ENCODE results near the gene AGAP3.
A peak's percentile ranks its signal among the peaks of the same experiment; 100 is the strongest.

Gene AGAP3

GRCh38 chr7:151110941-151111645 lies 24.8 kb downstream of the AGAP3 start:
- DNase-seq = peak; percentile 88

- DNase-seq = peak; percentile 19
Measured at GRCh38 chr7:151113344-151114150, 27.3 kb downstream of the AGAP3 start.

DNA sequence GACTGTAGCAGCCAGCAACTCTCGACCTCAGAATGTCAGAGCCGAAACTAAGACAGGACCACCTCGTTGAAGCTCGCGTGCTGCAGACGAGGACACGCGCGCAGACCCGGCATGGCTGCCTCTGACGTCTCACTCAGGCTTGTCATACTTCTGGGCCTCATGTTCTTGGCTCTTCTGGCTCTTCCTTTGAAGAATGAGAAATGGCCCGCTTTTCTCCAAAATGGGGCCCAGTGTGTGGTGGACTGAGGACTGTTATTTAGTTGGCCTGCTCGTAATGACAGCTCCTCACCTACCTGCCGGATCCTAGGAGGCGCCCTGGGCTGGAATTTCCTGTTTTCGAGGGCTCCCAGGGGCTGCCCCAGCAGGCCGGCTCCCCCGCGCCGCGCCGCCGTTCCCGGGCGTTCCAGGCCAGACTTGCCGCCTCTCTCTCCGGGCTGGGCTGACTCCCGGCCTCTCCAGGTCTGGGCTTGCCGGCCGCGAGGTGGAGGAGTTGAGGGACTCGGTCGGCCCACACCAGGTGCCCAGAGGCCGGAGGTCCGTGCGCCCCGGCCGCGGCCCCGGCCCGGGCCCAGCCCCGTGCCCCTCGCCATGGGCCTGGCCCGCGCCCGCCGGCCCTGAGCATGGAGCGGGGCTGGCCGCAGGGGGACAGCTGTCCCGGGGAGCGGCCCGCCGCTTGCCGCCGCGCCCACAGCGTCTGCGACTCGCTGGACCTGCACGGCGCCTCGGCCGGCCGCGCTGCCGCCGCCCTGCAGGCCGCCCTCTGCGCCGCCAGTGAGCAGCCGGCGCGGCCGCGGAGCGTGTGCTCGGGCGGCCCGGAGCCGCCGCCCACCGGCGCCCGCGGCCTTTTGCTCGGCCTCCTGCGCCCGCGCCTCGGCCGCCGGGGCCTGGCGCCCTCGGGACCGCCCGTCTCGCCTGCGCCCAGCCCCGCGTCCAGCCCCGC lies 28.1 kb downstream of the AGAP3 start:
- peak; percentile 54 for DNase-seq

- peak; percentile 66 for DNase-seq
Measured at GRCh38 chr7:151115121-151115835, 29.0 kb downstream of the AGAP3 start.

DNA sequence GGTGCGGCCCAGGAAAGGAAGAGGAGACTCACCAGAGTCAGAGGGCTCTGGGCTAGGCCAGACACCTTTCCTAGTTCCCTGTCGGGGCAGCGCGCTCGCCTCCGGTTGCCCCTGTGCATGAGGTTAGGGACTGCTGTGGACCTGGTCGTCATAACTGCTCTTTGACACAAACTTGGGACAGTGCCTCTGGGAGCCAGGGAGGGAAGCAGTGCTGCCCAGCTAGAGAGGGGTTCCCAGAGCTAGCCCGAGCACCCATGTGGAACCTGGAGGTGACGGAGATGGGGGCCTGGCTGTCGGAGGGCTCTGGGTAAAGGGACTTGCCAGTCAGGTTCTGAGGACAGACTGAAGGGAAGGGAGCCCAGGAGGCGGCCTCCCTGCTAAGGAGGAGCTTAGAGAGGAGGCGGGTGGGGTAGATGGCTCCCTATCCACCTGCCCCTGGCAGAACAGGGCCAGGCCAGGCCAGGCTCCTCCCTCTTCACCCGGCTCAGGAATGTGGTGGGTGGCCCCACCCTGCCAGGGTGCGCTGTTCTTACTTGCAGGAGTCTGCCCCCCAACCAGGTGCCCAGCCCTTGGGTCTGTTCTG lies 29.7 kb downstream of the AGAP3 start:
- DNase-seq = peak; percentile 24

- no peak for DNase-seq
Measured at GRCh38 chr7:151116603-151117440, 30.5 kb downstream of the AGAP3 start.

GRCh38 chr7:151117565-151117964 lies 31.3 kb downstream of the AGAP3 start:
- DNase-seq = no peak

DNA sequence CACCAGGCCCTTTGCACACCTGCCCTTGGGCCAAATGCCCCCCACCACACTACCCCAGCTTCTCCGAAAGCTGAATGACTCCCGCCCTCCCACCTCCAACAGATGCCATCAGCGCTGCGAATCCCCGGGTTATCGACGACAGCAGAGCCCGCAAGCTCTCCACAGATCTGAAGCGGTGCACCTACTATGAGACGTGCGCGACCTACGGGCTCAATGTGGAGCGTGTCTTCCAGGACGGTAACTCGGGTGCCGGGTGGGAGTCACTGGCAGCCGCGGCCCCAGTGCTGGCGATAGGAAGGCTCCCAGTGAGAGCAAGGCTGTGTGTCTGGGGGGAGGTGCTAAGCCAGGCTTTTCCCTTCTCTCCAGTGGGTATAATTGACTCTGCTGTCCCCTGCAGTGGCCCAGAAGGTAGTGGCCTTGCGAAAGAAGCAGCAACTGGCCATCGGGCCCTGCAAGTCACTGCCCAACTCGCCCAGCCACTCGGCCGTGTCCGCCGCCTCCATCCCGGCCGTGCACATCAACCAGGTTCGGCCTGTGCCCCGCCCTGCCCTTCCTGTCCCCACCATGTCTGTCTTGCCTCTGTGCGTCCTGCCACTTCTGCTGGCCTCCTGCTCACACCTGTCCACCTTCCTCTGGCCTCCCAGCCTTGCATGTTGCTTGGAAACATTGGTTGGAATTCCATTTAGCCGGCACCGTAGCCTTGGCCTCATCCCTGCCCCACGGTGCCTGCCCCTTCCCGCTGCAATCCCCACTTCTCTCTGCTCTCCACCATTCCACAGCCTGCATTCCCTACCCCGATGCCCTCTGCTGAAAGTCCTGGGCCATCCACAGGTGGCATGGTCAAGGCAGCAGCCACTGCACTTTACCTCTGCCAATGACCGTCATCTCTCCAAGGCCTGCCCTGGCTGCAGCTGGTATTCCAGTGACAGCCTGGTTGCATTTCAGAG lies 32.1 kb downstream of the AGAP3 start:
- DNase-seq = no peak

DNA sequence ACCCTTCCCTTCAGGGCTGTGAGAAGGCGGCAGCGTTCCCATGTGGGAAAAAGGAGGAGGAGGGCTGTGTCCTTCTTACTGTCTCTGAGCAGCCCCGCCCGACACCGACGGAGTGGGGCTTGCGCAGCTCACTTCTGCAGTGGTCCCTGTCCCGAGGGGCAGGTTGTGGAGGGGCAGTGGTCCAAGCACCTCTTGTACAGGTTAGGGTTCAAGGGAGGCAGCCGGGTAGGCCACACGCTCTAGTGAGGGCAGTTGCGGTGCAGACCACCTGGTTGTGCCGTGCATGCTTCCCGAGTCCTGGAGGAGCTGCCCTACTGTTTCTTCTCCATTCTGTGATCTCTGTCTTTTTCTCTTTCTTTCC lies 32.8 kb downstream of the AGAP3 start:
- no peak for DNase-seq

GRCh38 chr7:151119902-151120301 lies 33.6 kb downstream of the AGAP3 start:
- no peak for DNase-seq

DNA sequence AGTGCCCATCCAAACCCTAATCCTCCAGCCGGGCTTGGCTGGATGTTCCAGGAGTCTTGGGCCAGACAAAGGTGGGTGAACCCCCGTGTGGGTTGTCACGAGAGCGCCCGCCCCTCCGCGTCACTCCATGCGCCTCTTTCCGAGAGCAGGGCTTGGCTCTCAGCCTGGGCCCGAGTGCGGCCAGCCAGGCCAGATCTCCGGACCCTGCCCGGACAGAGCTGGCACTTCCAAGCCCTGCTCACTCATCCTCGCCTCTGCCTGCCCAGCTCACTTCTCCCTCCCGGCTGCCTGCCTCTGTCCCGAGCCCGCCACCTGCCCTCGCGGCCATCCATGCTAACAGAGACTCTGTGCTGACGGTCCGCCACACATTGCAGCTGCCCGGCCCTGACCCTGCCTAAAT lies 34.6 kb downstream of the AGAP3 start:
- no peak for DNase-seq

GRCh38 chr7:151121380-151122170 lies 35.3 kb downstream of the AGAP3 start:
- no peak for DNase-seq

- no peak for DNase-seq
Measured at GRCh38 chr7:151122276-151122675, 36.0 kb downstream of the AGAP3 start.

GRCh38 chr7:151122796-151123157 lies 36.5 kb downstream of the AGAP3 start:
- no peak for DNase-seq

DNA sequence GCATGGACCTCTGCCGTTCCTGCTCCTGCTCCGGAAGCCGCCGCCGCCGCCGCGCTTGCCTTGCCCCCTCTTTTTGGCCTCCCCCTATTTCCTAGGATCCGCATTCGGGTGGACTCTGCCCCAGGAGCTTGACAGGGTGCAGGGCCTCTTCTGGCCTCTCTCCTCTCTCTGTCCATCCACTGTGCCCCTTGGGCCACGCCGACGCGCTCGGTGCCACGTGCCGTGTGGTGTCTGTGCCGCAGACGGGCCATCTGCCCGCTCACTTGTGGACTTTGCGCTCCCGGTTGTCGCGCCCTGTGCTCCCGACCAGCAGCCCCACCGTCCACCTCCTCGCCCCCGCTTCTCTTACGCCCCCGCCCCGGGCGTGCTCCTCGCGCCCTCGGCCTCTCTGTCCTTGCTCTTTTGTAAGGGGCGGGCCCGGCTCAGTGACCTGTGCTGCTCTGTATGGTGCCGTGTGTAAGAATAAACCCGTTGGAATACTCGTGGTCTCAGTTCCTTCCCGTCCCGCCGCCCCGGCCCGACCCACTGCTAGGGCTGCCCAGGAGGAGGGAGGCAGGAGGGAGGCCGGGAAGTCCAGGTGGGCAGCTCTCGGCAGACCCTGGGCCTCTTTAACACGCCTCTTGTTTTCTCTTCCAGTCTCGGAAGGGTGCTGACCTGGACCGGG lies 37.0 kb downstream of the AGAP3 start:
- no peak for DNase-seq

DNA sequence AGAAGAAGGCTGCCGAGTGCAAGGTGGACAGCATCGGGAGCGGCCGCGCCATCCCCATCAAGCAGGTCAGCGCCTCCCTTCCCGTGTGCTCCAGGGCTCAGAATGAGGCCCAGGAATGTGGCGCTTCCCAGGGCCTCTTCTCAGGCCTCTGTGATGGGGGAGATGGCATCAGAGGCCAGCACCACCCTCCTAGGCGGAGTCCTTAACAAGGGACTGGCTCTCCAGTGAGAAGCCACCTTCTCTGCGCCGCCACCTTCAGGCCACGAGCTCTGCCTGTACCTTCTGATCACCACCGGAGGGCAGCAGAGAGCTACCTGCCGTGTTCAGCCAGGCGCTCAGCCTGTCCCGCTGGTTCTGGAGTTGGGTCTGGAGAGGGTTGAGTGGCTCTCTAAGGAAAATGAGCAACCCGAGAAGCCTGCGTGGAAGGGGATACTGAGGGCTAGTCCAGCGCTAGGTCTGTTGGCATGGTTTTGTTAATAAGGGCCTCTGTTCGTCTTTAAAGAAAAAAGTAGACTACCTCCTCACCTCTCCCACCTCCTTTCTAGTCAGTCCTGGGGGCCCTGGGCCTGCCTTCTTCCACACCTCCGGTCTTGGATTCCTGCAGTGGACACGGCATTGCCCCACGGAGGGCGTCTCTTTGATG lies 37.7 kb downstream of the AGAP3 start:
- peak; percentile 94 for DNase-seq

DNA sequence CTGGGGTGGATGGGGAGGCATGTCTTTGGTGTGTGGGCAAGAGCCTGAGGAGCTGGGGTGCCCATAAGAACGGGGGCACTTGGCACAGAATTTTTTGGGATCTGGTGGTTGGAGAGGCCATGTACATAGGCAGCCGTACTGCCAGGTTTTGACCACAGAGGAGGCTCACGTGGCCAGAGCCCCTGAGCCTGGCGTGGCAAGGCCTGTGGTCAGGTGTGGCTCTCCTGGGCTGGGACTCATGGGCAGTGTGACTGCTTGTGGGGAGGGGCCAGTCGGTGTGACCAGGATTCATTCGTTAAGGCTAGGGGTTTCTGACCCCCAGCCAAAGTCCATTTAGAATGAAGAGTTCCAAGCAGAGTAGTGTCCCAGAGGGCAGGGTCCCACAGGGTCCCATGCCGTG lies 38.2 kb downstream of the AGAP3 start:
- no peak for DNase-seq

DNA sequence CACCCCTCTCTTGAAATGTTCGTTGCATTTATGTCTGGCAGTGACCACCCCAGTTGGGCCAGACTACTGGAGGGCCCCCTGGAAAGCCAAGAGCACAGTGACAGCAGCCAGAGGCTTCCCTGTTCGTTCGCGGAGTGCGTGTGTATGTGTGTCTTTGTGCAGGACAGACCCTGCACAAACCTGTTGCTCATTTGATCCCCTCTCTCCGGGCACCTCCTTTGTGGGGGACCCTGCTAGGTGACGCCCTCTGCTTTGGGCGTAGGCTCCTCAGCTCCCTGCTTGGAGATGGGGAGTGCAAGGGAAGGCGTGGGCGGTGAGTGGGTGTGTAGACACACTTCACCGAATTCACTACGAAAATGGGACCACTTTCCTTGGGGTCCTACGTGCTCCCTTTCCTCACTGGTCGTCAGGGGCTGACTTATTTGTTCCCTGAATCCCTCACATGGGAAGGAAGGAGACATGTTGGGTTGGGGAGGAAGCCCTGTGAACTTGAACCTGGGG lies 38.7 kb downstream of the AGAP3 start:
- no peak for DNase-seq

Data from hematopoietic multipotent progenitor cell treated with erythropoietin and hydrocortisone succinate and interleukin-3 and kit ligand, for 6 days (in vitro differentiated cells).